HG03558 (cell line): ENCODE data around the gene S1PR4.

ENCODE experiments used
- ATAC-seq: cut with Tn5 transposase; IDR thresholded peaks from one replicate; pipeline ENCODE4 v1.9.1; 2021; ENCODE audit warnings: moderate number of reproducible peaks; ENCODE audit not compliant: unreplicated experiment; ENCODE audit errors: extremely low read depth

The S1PR4 gene

GRCh38 chr19:3178377-3178972 lies at the start of gene S1PR4:
Gene S1PR4 (plus strand): TSS chr19:3178769. CDS start chr19:3178793, 24 bp downstream.
- no peak for ATAC-seq

- ATAC-seq: no peak
Measured at GRCh38 chr19:3129112-3129511, 49.5 kb upstream of the S1PR4 start.

GRCh38 chr19:3131168-3131567 lies 47.4 kb upstream of the S1PR4 start:
- ATAC-seq: no peak

- ATAC-seq: no peak
Measured at GRCh38 chr19:3132971-3133792, 45.4 kb upstream of the S1PR4 start.

- ATAC-seq: no peak
Measured at GRCh38 chr19:3133793-3134116, 44.8 kb upstream of the S1PR4 start.

GRCh38 chr19:3135961-3136683 lies 42.4 kb upstream of the S1PR4 start, which contains the start of gene GNA15:
Gene GNA15 (plus strand): TSS chr19:3136033. CDS start chr19:3136451, 418 bp downstream.
- ATAC-seq: no peak

GRCh38 chr19:3136684-3137055 lies 41.9 kb upstream of the S1PR4 start:
- ATAC-seq: no peak

GRCh38 chr19:3137119-3137518 lies 41.5 kb upstream of the S1PR4 start:
- ATAC-seq: no peak

- no peak for ATAC-seq
Measured at GRCh38 chr19:3138268-3138667, 40.3 kb upstream of the S1PR4 start.

GRCh38 chr19:3140667-3141038 lies 37.9 kb upstream of the S1PR4 start:
- no peak for ATAC-seq

GRCh38 chr19:3142292-3142670 lies 36.3 kb upstream of the S1PR4 start:
- ATAC-seq: no peak

- ATAC-seq: no peak
Measured at GRCh38 chr19:3142781-3143337, 35.7 kb upstream of the S1PR4 start.

- ATAC-seq: no peak
Measured at GRCh38 chr19:3145909-3146676, 32.5 kb upstream of the S1PR4 start.

GRCh38 chr19:3146677-3147100 lies 31.9 kb upstream of the S1PR4 start:
- ATAC-seq: no peak

- no peak for ATAC-seq
Measured at GRCh38 chr19:3148503-3148902, 30.1 kb upstream of the S1PR4 start.

GRCh38 chr19:3149089-3149488 lies 29.5 kb upstream of the S1PR4 start:
- no peak for ATAC-seq

- ATAC-seq: no peak
Measured at GRCh38 chr19:3149526-3150505, 28.8 kb upstream of the S1PR4 start.

- no peak for ATAC-seq
Measured at GRCh38 chr19:3150739-3151329, 27.7 kb upstream of the S1PR4 start.
